Heart right ventricle (tissue), 16 donors: ENCODE data around the gene MMAB. TPM values are rescaled to one million over a fixed set of nuclear protein-coding genes. Genes with fewer than 3 reads are reported as not detected.

Experiments
- ATAC-seq, 8 donors: fragments of 200-7000 bp; cut with Tn5 transposase; one replicate each; pipeline ENCODE4 v1.9.1; 2020; ENCODE audit warnings: mild to moderate bottlenecking in 8 of 8, moderate library complexity in 8 of 8, moderate number of reproducible peaks in 1 of 8
- DNase-seq, 2 donors: peaks; one replicate each; pipeline ENCODE4 v3.0.0-alpha.2; 2020
- H3K27ac ChIP-seq, 10 donors: fragments of 200-600 bp; sonication (generic) in 2 of 10; one replicate each; pipeline versions ENCODE4 v1.5.0 to v1.8.0; 2020 to 2022; ENCODE audit warnings: mild to moderate bottlenecking in 3 of 10
- H3K27me3 ChIP-seq, 7 donors: fragments of 200-600 bp; one replicate each; pipeline ENCODE4 v1.8.0; 2021 to 2022; ENCODE audit warnings: mild to moderate bottlenecking in 2 of 7
- H3K36me3 ChIP-seq, 9 donors: fragments of 200-600 bp; sonication (generic) in 1 of 9; one replicate each; pipeline versions ENCODE4 v1.5.0 to v1.8.0; 2020 to 2022; ENCODE audit warnings: mild to moderate bottlenecking in 2 of 9
- H3K4me1 ChIP-seq, 9 donors: fragments of 200-600 bp; sonication (generic) in 1 of 9; one replicate each; pipeline versions ENCODE4 v1.5.0 to v1.8.0; 2020 to 2022; ENCODE audit warnings: mild to moderate bottlenecking in 4 of 9
- H3K4me3 ChIP-seq, 10 donors: fragments of 200-600 bp; sonication (generic) in 2 of 10; one replicate each; pipeline versions ENCODE4 v1.5.0 to v1.8.0; 2020 to 2022; ENCODE audit warnings: mild to moderate bottlenecking in 7 of 10, moderate library complexity in 2 of 10
- H3K9me3 ChIP-seq, 11 donors: fragments of 200-600 bp in 10 of 11; sonication (generic) in 2 of 11; one replicate each; pipeline versions ENCODE4 v1.5.0 to v1.8.0; 2013 to 2022; ENCODE audit warnings: mild to moderate bottlenecking in 2 of 11, control low read depth in 1 of 11, moderate library complexity in 1 of 11
- WGBS, 2 donors: extraction: QIAGEN DNeasy Blood & Tissue Kit; methylation state at CpG; one replicate each; pipeline ENCODE4 v1.1.7; 2013; ENCODE audit warnings: inconsistent platforms in 1 of 2; 5-methylcytosine and 5-hydroxymethylcytosine counted together
- intact Hi-C, 10 donors: fragments of 100-400 bp; cut with DNase I; formaldehyde crosslinking; loops; one replicate each; pipeline versions ENCODE4 v1.11.1 to v1.14.2; 2022
- polyA plus RNA-seq, 2 donors: library from polyadenylated mRNA; stranded (reverse); fragments of 200-250 nt; gene quantifications; one replicate each; pipeline ENCODE4 v1.2.3, GENCODE V29; 2013
- total RNA-seq, 10 donors: library from RNA; stranded (reverse); fragmentation: NEBNext Ultra II Directional in 3 of 10; extraction: Animal tissue kit (Norgen Biotek cat#: 25700) in 3 of 10; gene quantifications; one replicate each; pipeline versions ENCODE4 v1.2.1 to v1.2.4, GENCODE V29; 2021 to 2023
- TF ChIP-seq, protein P1 (sequence below), 9 donors: fragments of 200-600 bp; sonication (generic) in 2 of 9; IDR thresholded peaks; one replicate each; pipeline versions ENCODE4 v1.5.0 to v1.8.0; 2021 to 2022; ENCODE audit warnings: antibody characterized with exemption in 9 of 9, mild to moderate bottlenecking in 5 of 9, moderate library complexity in 1 of 9
- donor health status: Arrhythmogenic right ventricular cardiomyopathy.
- donor health status: ischemic (EF 13 %, LVEDD 7.1; RV severe dilation, severe dysfunction).
- donor health status: healthy with polysubstance abuse.
- donor health status: DM: no; HTN: yes; CAD: no.
- donor health status: DM: no; HTN: no; CAD: no.
- donor health status: ischemic (EF 25% LVEDD 6.9; RV normal size, moderate dysfunction).
- donor health status: ischemic (EF 25% LVEDD 5.7; RV mildly dilated, moderate dysfunction).
- donor health status: healthy.
- donor health status: DM: yes; HTN: yes; CAD: no.
- donor health status: Ischemic cardiomyopathy.
- donor health status: ischemic (EF 35%, LVEDD 5.7; RV mildly dilated, moderate dysfunction).
- donor health status: nonischemic (EF 11% LVEDD 7.7; RV severe dilation, severe dysfunction).
- donor health status: DM: yes; HTN: yes; CAD: no.
- donor health status: PGD.
- donor health status: ischemic (EF 29% LVEDD 5.4; RV normal size, mild dysfunction).
- donor health status: nonischemic (EF 23%, LVEDD 6.1; RV moderate dilation, normal function).

Gene MMAB
- total and polyA plus RNA-seq, 12 donors, result 27.7 to 50.7 (median 42.2) TPM

DNA sequence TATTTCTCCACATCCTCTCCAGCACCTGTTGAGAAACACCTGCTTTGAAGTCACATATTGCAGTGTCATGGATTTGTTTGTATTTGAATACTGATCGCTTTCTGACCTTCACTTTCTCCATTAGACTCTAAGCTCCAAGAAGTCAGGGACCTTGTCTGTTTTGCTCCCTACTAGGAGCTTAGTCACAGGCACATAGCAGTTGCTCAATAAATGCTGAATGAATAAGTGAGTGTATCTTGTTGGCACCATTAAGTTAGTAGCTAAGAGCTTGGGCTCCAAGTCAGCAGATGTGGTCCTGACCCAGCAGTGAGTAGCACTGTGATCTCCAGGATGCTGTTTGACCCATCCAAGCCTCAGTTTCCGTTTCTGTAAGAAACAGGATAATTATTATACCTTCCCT lies 10.4 kb upstream of the MMAB start:
- WGBS, 2 donors, result 95 to 98% methylated on average over 2 of the region's 2 CpGs
- Histone ChIP-seq H3K27ac (no peak overlapping the region), H3K4me1 (no peaks in the 10 kb centered on the region), H3K27me3 (no peaks in the 10 kb centered on the region), H3K36me3 (peaks cover 0 to 93% (median 19%) of the 10 kb centered on the region in 9 donors), H3K9me3 (no peaks in the 10 kb centered on the region), H3K4me3 (no peak overlapping the region)
- ATAC-seq (no peak), DNase-seq (no peak)
- intact Hi-C loops, result no loop called here
- TF ChIP-seq, protein P1, sequence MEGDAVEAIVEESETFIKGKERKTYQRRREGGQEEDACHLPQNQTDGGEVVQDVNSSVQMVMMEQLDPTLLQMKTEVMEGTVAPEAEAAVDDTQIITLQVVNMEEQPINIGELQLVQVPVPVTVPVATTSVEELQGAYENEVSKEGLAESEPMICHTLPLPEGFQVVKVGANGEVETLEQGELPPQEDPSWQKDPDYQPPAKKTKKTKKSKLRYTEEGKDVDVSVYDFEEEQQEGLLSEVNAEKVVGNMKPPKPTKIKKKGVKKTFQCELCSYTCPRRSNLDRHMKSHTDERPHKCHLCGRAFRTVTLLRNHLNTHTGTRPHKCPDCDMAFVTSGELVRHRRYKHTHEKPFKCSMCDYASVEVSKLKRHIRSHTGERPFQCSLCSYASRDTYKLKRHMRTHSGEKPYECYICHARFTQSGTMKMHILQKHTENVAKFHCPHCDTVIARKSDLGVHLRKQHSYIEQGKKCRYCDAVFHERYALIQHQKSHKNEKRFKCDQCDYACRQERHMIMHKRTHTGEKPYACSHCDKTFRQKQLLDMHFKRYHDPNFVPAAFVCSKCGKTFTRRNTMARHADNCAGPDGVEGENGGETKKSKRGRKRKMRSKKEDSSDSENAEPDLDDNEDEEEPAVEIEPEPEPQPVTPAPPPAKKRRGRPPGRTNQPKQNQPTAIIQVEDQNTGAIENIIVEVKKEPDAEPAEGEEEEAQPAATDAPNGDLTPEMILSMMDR (IDR thresholded peaks at IDR 0.05), result no peak

DNA sequence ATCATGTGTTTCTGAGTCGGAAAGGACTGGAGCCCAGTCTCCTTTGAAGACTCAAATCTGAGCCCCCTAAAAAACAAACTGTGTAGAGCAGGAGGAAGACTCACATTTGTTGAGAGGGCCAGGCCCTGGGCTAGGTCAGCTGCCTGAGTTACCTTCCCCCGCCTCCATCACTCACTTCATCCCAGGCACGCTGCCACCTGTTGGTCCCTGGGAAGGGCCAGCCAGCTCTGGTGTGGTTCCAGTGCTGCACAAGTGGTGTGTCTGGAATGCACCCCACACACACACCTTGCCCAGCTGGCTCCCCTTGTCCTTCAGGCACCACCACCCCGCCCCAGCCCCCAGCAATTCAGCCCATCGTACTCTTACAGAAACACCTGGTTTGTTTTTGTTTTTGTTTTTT lies 9.3 kb upstream of the MMAB start:
- TF ChIP-seq, protein P1 (IDR thresholded peaks at IDR 0.05), result no peak
- ATAC-seq, result peak in 7 of 8 donors; percentile 20 to 84 (median 60)
- Histone ChIP-seq H3K27me3 (no peaks in the 10 kb centered on the region), H3K27ac (no peak overlapping the region), H3K4me1 (no peaks in the 10 kb centered on the region), H3K9me3 (no peaks in the 10 kb centered on the region), H3K4me3 (no peak overlapping the region), H3K36me3 (peaks cover 0 to 93% (median 21%) of the 10 kb centered on the region in 9 donors)
- WGBS, 2 donors, result 84 to 85% methylated on average over 5 of the region's 5 CpGs
- intact Hi-C loops, result no loop called here
- DNase-seq, result peak; percentile 17 to 56

DNA sequence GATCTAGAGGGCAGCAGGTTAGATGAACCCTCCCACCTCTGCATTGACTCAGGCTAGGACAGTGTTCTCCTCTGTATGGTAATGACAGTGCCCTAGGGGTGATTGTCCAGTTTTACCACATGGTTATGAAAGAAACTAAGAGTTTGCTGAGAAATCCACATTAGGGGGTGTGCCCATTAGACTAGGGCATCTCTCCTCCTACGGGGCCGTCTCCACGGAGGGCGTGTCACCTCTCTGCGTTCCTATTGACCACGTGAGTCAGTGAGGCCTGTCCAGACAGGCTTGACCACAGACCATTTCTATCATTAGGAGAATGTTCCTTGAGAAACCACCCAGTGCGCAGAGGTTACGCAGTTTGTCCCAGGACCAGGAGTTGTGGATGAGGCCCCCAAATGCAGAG lies 8.6 kb upstream of the MMAB start:
- TF ChIP-seq, protein P1 (IDR thresholded peaks at IDR 0.05), result no peak
- Histone ChIP-seq H3K27ac (no peak overlapping the region), H3K9me3 (no peaks in the 10 kb centered on the region), H3K27me3 (no peaks in the 10 kb centered on the region), H3K4me1 (no peaks in the 10 kb centered on the region), H3K4me3 (no peak overlapping the region), H3K36me3 (peaks cover 0 to 93% (median 21%) of the 10 kb centered on the region in 9 donors)
- ATAC-seq (peak in 1 of 8 donors; percentile 28), DNase-seq (no peak)
- intact Hi-C loops, result no loop called here
- 91 to 93% methylated on average over 8 of the region's 8 CpGs for WGBS, 2 donors

DNA sequence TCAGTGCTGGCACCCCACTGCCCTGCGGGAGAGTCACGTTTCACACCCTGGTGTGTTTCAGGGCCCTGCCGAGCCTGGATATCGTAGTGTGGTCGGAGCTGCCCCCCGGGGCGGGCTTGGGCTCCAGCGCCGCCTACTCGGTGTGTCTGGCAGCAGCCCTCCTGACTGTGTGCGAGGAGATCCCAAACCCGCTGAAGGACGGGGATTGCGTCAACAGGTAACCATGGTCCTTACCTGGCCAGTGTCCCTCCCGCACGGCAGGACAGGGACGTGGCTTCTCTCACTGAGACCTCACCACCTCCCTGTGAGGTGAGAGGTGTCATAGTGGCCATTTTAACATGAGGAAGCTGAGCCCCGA lies 8.0 kb upstream of the MMAB start:
- Histone ChIP-seq H3K27ac (no peak overlapping the region), H3K36me3 (peaks cover 0 to 93% (median 21%) of the 10 kb centered on the region in 9 donors), H3K4me3 (no peak overlapping the region), H3K9me3 (no peaks in the 10 kb centered on the region), H3K27me3 (no peaks in the 10 kb centered on the region), H3K4me1 (no peaks in the 10 kb centered on the region)
- intact Hi-C loops, result no loop called here
- DNase-seq (no peak), ATAC-seq (no peak)
- TF ChIP-seq, protein P1 (IDR thresholded peaks at IDR 0.05), result no peak
- 86 to 93% methylated on average over 18 of the region's 18 CpGs for WGBS, 2 donors
